GM12878 (cell line): ENCODE data around the gene IFITM5. TPM values are rescaled to one million over a fixed set of nuclear protein-coding genes. Genes with fewer than 3 reads are reported as not detected.

Experiments
- ATF7 ChIP-seq: fragments of 450-650 bp; IDR thresholded peaks from 2 replicates; pipeline ENCODE4 v1.6.1; 2016; ENCODE audit warnings: low read depth, mild to moderate bottlenecking
- CREB1 ChIP-seq: IDR thresholded peaks from 2 replicates; pipeline ENCODE4 v1.6.1; 2012; ENCODE audit warnings: low read depth, mild to moderate bottlenecking, inconsistent platforms
- CREM ChIP-seq: IDR thresholded peaks from 2 replicates; pipeline ENCODE4 v1.6.1; 2014; ENCODE audit warnings: antibody characterized with exemption, low read depth
- DPF2 ChIP-seq: fragments of 450-650 bp; IDR thresholded peaks from 2 replicates; pipeline ENCODE4 v1.6.1; 2017; ENCODE audit warnings: mild to moderate bottlenecking
- EED ChIP-seq: sonication (generic); IDR thresholded peaks from 2 replicates; pipeline ENCODE4 v1.6.1; 2016; ENCODE audit warnings: antibody characterized with exemption, low read depth
- FOXK2 ChIP-seq: fragments of 450-650 bp; IDR thresholded peaks from 2 replicates; pipeline ENCODE4 v1.6.1; 2017; ENCODE audit warnings: mild to moderate bottlenecking, moderate library complexity
- LARP7 ChIP-seq: fragments of 450-650 bp; IDR thresholded peaks from 2 replicates; pipeline ENCODE4 v1.6.1; 2017; ENCODE audit warnings: mild to moderate bottlenecking
- MEF2B ChIP-seq: fragments of 450-650 bp; IDR thresholded peaks from 2 replicates; pipeline ENCODE4 v1.6.1; 2018; ENCODE audit warnings: mild to moderate bottlenecking, moderate library complexity; ENCODE audit not compliant: partially characterized antibody, poor library complexity, severe bottlenecking
- NFYA ChIP-seq: IDR thresholded peaks from 2 replicates; pipeline ENCODE4 v1.6.1; 2011; ENCODE audit warnings: low read depth, mild to moderate bottlenecking, low read length, improper control_type of control experiment, borderline replicate concordance
- NR2C2 ChIP-seq: IDR thresholded peaks from 2 replicates; pipeline ENCODE4 v1.6.1; 2011; ENCODE audit warnings: borderline replicate concordance, low read depth; ENCODE audit not compliant: control insufficient read depth, insufficient read length
- RCOR1 ChIP-seq: conservative IDR thresholded peaks from 2 replicates; pipeline ENCODE4 v1.6.1; 2012; ENCODE audit warnings: low read depth, low read length, improper control_type of control experiment
- RFX5 ChIP-seq: IDR thresholded peaks from 2 replicates; pipeline ENCODE4 v1.6.1; 2011; ENCODE audit warnings: low read depth, low read length, improper control_type of control experiment
- SIN3A ChIP-seq: IDR thresholded peaks from 2 replicates; pipeline ENCODE4 v1.6.1; 2012; ENCODE audit warnings: low read depth, low read length, improper control_type of control experiment
- SPI1 ChIP-seq: IDR thresholded peaks from 2 replicates; pipeline ENCODE4 v1.6.1; 2011; ENCODE audit warnings: low read depth, mild to moderate bottlenecking, low read length, moderate library complexity, borderline replicate concordance; ENCODE audit not compliant: insufficient read depth
- SUZ12 ChIP-seq: fragments of 200-600 bp; sonication (generic); IDR thresholded peaks from one replicate; pipeline ENCODE4 v1.6.1; 2018; ENCODE audit warnings: antibody characterized with exemption, mild to moderate bottlenecking; ENCODE audit not compliant: unreplicated experiment
- TBL1XR1 ChIP-seq: IDR thresholded peaks from 2 replicates; pipeline ENCODE4 v1.6.1; 2012; ENCODE audit warnings: low read depth, low read length, improper control_type of control experiment
- TCF12 ChIP-seq: IDR thresholded peaks from 2 replicates; pipeline ENCODE4 v1.6.1; 2011; ENCODE audit warnings: low read depth, mild to moderate bottlenecking, low read length
- ZZZ3 ChIP-seq: IDR thresholded peaks from 2 replicates; pipeline ENCODE4 v1.6.1; 2011; ENCODE audit warnings: low read depth; ENCODE audit not compliant: control insufficient read depth, insufficient read length
- polyA plus RNA-seq, 11 experiments: library from polyadenylated mRNA; depleted of rRNA in 4 of 11; unstranded in 6 of 11; stranded (reverse) in 5 of 11; fragments of >200 nt; fragmentation: Nextera tagmentation in 4 of 11; fragmentation: Illumina TruSeq in 1 of 11; extraction: Ambion mirVana in 4 of 11; extraction: Trizol in 1 of 11; gene quantifications; 1 replicate in 1 of 11; 2 replicates in 10 of 11; pipeline versions ENCODE4 v1.2.1 to v1.2.3, GENCODE V29; 2011 to 2016; ENCODE audit warnings: inconsistent platforms in 2 of 11, missing spikeins in 2 of 11, low read depth in 1 of 11
- total RNA-seq, 4 experiments: library from RNA; depleted of rRNA in 3 of 4; stranded (reverse); fragments of >200 nt in 3 of 4; fragmentation: Illumina TruSeq in 1 of 4; extraction: Trizol in 1 of 4; gene quantifications; 2 replicates each; pipeline versions ENCODE4 v1.2.1 to v1.2.3, GENCODE V29; 2013 to 2021
- TF ChIP-seq, protein P1 (sequence below): IDR thresholded peaks from 2 replicates; pipeline ENCODE4 v1.6.1; 2012; ENCODE audit warnings: low read depth, low read length, improper control_type of control experiment
- TF ChIP-seq, protein P2 (sequence below): fragments of 450-650 bp; IDR thresholded peaks from 2 replicates; pipeline ENCODE4 v1.6.1; 2017; ENCODE audit warnings: low read depth, mild to moderate bottlenecking, moderate library complexity
- TF ChIP-seq, protein P3 (sequence below): fragments of 450-650 bp; IDR thresholded peaks from 2 replicates; pipeline ENCODE4 v1.6.1; 2017; ENCODE audit warnings: mild to moderate bottlenecking, low read depth, inconsistent platforms; ENCODE audit not compliant: poor library complexity, severe bottlenecking
- TF ChIP-seq, protein P4 (sequence below): IDR thresholded peaks from 2 replicates; pipeline ENCODE4 v1.6.1; 2011; ENCODE audit warnings: low read depth, mild to moderate bottlenecking, low read length, moderate library complexity, borderline replicate concordance; ENCODE audit errors: extremely low read depth

Gene IFITM5
- total and polyA plus RNA-seq, 10 of the 15 experiments (the other 5 are each of a cell fraction or from before 2014, with no cell fraction given) = not detected

DNA sequence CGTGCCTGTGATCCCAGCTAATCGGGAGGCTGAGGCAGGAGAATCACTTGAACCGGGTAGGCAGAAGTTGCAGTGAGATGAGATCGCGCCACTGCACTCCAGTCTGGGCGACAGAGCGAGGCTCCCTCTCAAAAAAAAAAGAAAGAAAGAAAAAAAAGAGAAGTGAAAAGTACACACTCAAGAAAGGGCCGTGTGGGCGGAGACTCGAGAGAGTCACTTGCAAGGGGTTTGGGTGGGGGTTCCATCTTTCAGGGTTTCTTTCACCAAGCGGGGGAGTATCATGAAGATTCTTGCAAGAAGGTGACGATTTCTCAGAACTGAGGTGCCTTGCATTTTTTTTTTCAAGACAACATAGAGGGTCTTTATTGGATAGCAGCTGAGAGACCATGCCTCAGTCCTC, 4.0 kb upstream of the IFITM5 start (continued):
- TF ChIP-seq NR2C2 (no peak), MEF2B (peak; percentile 29), EED (no peak), SPI1 (peak; percentile 91), TBL1XR1 (no peak), SIN3A (no peak), RFX5 (no peak), ATF7 (peak; percentile 48; the same call in 1 of the 2 replicates), CREM (peak; percentile 30; the same call in 1 of the 2 replicates), CREB1 (no peak), SUZ12 (no peak), ZZZ3 (no peak), FOXK2 (no peak), RCOR1 (no peak), DPF2 (no peak), NFYA (no peak), LARP7 (no peak), TCF12 (no peak)
- TF ChIP-seq, protein P1, sequence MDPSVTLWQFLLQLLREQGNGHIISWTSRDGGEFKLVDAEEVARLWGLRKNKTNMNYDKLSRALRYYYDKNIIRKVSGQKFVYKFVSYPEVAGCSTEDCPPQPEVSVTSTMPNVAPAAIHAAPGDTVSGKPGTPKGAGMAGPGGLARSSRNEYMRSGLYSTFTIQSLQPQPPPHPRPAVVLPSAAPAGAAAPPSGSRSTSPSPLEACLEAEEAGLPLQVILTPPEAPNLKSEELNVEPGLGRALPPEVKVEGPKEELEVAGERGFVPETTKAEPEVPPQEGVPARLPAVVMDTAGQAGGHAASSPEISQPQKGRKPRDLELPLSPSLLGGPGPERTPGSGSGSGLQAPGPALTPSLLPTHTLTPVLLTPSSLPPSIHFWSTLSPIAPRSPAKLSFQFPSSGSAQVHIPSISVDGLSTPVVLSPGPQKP = no peak
- TF ChIP-seq, protein P2, sequence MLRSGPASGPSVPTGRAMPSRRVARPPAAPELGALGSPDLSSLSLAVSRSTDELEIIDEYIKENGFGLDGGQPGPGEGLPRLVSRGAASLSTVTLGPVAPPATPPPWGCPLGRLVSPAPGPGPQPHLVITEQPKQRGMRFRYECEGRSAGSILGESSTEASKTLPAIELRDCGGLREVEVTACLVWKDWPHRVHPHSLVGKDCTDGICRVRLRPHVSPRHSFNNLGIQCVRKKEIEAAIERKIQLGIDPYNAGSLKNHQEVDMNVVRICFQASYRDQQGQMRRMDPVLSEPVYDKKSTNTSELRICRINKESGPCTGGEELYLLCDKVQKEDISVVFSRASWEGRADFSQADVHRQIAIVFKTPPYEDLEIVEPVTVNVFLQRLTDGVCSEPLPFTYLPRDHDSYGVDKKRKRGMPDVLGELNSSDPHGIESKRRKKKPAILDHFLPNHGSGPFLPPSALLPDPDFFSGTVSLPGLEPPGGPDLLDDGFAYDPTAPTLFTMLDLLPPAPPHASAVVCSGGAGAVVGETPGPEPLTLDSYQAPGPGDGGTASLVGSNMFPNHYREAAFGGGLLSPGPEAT = peak; percentile 17; the same call in 1 of the 2 replicates
- TF ChIP-seq, protein P3, sequence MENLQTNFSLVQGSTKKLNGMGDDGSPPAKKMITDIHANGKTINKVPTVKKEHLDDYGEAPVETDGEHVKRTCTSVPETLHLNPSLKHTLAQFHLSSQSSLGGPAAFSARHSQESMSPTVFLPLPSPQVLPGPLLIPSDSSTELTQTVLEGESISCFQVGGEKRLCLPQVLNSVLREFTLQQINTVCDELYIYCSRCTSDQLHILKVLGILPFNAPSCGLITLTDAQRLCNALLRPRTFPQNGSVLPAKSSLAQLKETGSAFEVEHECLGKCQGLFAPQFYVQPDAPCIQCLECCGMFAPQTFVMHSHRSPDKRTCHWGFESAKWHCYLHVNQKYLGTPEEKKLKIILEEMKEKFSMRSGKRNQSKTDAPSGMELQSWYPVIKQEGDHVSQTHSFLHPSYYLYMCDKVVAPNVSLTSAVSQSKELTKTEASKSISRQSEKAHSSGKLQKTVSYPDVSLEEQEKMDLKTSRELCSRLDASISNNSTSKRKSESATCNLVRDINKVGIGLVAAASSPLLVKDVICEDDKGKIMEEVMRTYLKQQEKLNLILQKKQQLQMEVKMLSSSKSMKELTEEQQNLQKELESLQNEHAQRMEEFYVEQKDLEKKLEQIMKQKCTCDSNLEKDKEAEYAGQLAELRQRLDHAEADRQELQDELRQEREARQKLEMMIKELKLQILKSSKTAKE = no peak
- TF ChIP-seq, protein P4, sequence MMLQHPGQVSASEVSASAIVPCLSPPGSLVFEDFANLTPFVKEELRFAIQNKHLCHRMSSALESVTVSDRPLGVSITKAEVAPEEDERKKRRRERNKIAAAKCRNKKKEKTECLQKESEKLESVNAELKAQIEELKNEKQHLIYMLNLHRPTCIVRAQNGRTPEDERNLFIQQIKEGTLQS = no peak
